ENCODE data around the gene COL15A1.

Gene COL15A1

GRCh38 chr9:98986866-98987651, 43.4 kb downstream of the COL15A1 start:
- Histone ChIP-seq H3K27me3 (ENCODE audit: insufficient read depth, insufficient read length) (no peaks in the 10 kb centered on the region), H3K9me3 (ENCODE audit: insufficient read depth, low read length) (peaks cover 12% of the 10 kb centered on the region; the same call in 1 of the 2 replicates), H3K9ac (ENCODE audit: insufficient read length, low read depth) (no peak overlapping the region), H3K4me1 (ENCODE audit: insufficient read depth, insufficient read length) (peaks cover 10% of the 10 kb centered on the region), H3K36me3 (ENCODE audit: insufficient read depth, insufficient read length, low read length) (no peaks in the 10 kb centered on the region), H3K4me3 (ENCODE audit: insufficient read length, low read depth) (no peak overlapping the region)
- DNase-seq (ENCODE audit: low read depth, low spot score) = no peak
- no peak for TF ChIP-seq YY1 (IDR thresholded peaks at IDR 0.05; ENCODE audit: insufficient read depth, insufficient read length)
- no peak for TF ChIP-seq ZNF274 (IDR thresholded peaks at IDR 0.05; ENCODE audit: low read depth, low read length)
- no peak for TF ChIP-seq SUZ12 (IDR thresholded peaks at IDR 0.05; ENCODE audit: extremely low read depth, insufficient read depth, insufficient read length)

- no peaks in the 10 kb centered on the region for H3K27me3 ChIP-seq (ENCODE audit: insufficient read depth, insufficient read length)
- H3K4me3 ChIP-seq (ENCODE audit: insufficient read length, low read depth) = no peak overlapping the region
- TF ChIP-seq SUZ12 (IDR thresholded peaks at IDR 0.05; ENCODE audit: extremely low read depth, insufficient read depth, insufficient read length) = no peak
- no peak for TF ChIP-seq ZNF274 (IDR thresholded peaks at IDR 0.05; ENCODE audit: low read depth, low read length)
- no peak for TF ChIP-seq YY1 (IDR thresholded peaks at IDR 0.05; ENCODE audit: insufficient read depth, insufficient read length)
- H3K4me1 ChIP-seq (ENCODE audit: insufficient read depth, insufficient read length) = peaks cover 7% of the 10 kb centered on the region
- H3K36me3 ChIP-seq (ENCODE audit: insufficient read depth, insufficient read length, low read length) = no peaks in the 10 kb centered on the region
- H3K9ac ChIP-seq (ENCODE audit: insufficient read length, low read depth) = no peak overlapping the region
- H3K9me3 ChIP-seq (ENCODE audit: insufficient read depth, low read length) = peaks cover 28% of the 10 kb centered on the region
- DNase-seq (ENCODE audit: low read depth, low spot score) = no peak
Measured at GRCh38 chr9:98989036-98990000, 45.6 kb downstream of the COL15A1 start.

GRCh38 chr9:98990181-98990870, 46.6 kb downstream of the COL15A1 start:
- TF ChIP-seq YY1 (IDR thresholded peaks at IDR 0.05; ENCODE audit: insufficient read depth, insufficient read length) (no peak), SUZ12 (IDR thresholded peaks at IDR 0.05; ENCODE audit: extremely low read depth, insufficient read depth, insufficient read length) (no peak), ZNF274 (IDR thresholded peaks at IDR 0.05; ENCODE audit: low read depth, low read length) (no peak)
- peaks cover 5% of the 10 kb centered on the region for H3K4me1 ChIP-seq (ENCODE audit: insufficient read depth, insufficient read length)
- no peaks in the 10 kb centered on the region for H3K27me3 ChIP-seq (ENCODE audit: insufficient read depth, insufficient read length)
- DNase-seq (ENCODE audit: low read depth, low spot score) = no peak
- no peak overlapping the region for H3K9ac ChIP-seq (ENCODE audit: insufficient read length, low read depth)
- no peak overlapping the region for H3K4me3 ChIP-seq (ENCODE audit: insufficient read length, low read depth)
- peaks cover 29% of the 10 kb centered on the region for H3K9me3 ChIP-seq (ENCODE audit: insufficient read depth, low read length)
- no peaks in the 10 kb centered on the region for H3K36me3 ChIP-seq (ENCODE audit: insufficient read depth, insufficient read length, low read length)

- DNase-seq (ENCODE audit: low read depth, low spot score) = no peak
- Histone ChIP-seq H3K36me3 (ENCODE audit: insufficient read depth, insufficient read length, low read length) (no peaks in the 10 kb centered on the region), H3K9ac (ENCODE audit: insufficient read length, low read depth) (no peak overlapping the region), H3K4me3 (ENCODE audit: insufficient read length, low read depth) (no peak overlapping the region), H3K27me3 (ENCODE audit: insufficient read depth, insufficient read length) (no peaks in the 10 kb centered on the region), H3K4me1 (ENCODE audit: insufficient read depth, insufficient read length) (peaks cover 5% of the 10 kb centered on the region), H3K9me3 (ENCODE audit: insufficient read depth, low read length) (peaks cover 29% of the 10 kb centered on the region)
- TF ChIP-seq SUZ12 (IDR thresholded peaks at IDR 0.05; ENCODE audit: extremely low read depth, insufficient read depth, insufficient read length) = no peak
- TF ChIP-seq YY1 (IDR thresholded peaks at IDR 0.05; ENCODE audit: insufficient read depth, insufficient read length) = no peak
- TF ChIP-seq ZNF274 (IDR thresholded peaks at IDR 0.05; ENCODE audit: low read depth, low read length) = no peak
Measured at GRCh38 chr9:98992107-98992884, 48.6 kb downstream of the COL15A1 start.

GRCh38 chr9:98992885-98993569, 49.3 kb downstream of the COL15A1 start:
- no peak for DNase-seq (ENCODE audit: low read depth, low spot score)
- H3K4me1 ChIP-seq (ENCODE audit: insufficient read depth, insufficient read length) = peaks cover 5% of the 10 kb centered on the region
- peaks cover 29% of the 10 kb centered on the region for H3K9me3 ChIP-seq (ENCODE audit: insufficient read depth, low read length)
- TF ChIP-seq YY1 (IDR thresholded peaks at IDR 0.05; ENCODE audit: insufficient read depth, insufficient read length) = no peak
- TF ChIP-seq ZNF274 (IDR thresholded peaks at IDR 0.05; ENCODE audit: low read depth, low read length) = no peak
- TF ChIP-seq SUZ12 (IDR thresholded peaks at IDR 0.05; ENCODE audit: extremely low read depth, insufficient read depth, insufficient read length) = no peak
- no peak overlapping the region for H3K4me3 ChIP-seq (ENCODE audit: insufficient read length, low read depth)
- no peaks in the 10 kb centered on the region for H3K36me3 ChIP-seq (ENCODE audit: insufficient read depth, insufficient read length, low read length)
- no peak overlapping the region for H3K9ac ChIP-seq (ENCODE audit: insufficient read length, low read depth)
- H3K27me3 ChIP-seq (ENCODE audit: insufficient read depth, insufficient read length) = no peaks in the 10 kb centered on the region

- Histone ChIP-seq H3K4me1 (ENCODE audit: insufficient read depth, insufficient read length) (peaks cover 7% of the 10 kb centered on the region), H3K4me3 (ENCODE audit: insufficient read length, low read depth) (no peak overlapping the region)
- TF ChIP-seq SUZ12 (IDR thresholded peaks at IDR 0.05; ENCODE audit: extremely low read depth, insufficient read depth, insufficient read length) (no peak), ZNF274 (IDR thresholded peaks at IDR 0.05; ENCODE audit: low read depth, low read length) (no peak), YY1 (IDR thresholded peaks at IDR 0.05; ENCODE audit: insufficient read depth, insufficient read length) (no peak)
Measured at GRCh38 chr9:98993570-98993945, 49.9 kb downstream of the COL15A1 start.

More at GRCh38 chr9:98993570-98993945, 49.9 kb downstream of the COL15A1 start:
- peaks cover 29% of the 10 kb centered on the region for H3K9me3 ChIP-seq (ENCODE audit: insufficient read depth, low read length)
- no peaks in the 10 kb centered on the region for H3K36me3 ChIP-seq (ENCODE audit: insufficient read depth, insufficient read length, low read length)
- H3K9ac ChIP-seq (ENCODE audit: insufficient read length, low read depth) = no peak overlapping the region
- no peaks in the 10 kb centered on the region for H3K27me3 ChIP-seq (ENCODE audit: insufficient read depth, insufficient read length)
- no peak for DNase-seq (ENCODE audit: low read depth, low spot score)
